CD14-positive monocyte (primary cell): Measurements from ENCODE around the gene STRA6. TPM values are rescaled to one million over a fixed set of nuclear protein-coding genes. Genes with fewer than 3 reads are reported as not detected.

Experiments used
- DNase-seq, 3 donors: peaks; one replicate each; pipeline ENCODE4 v3.0.0-alpha.2; 2011 to 2022
- H2AFZ ChIP-seq: 2 replicates; pipeline ENCODE4 v1.6.0; 2012; ENCODE audit warnings: mild to moderate bottlenecking, low read depth, low read length, inconsistent platforms; ENCODE audit not compliant: insufficient read depth, poor library complexity, severe bottlenecking
- H3K27ac ChIP-seq, 2 donors: 1 replicate in 1 of 2; 2 replicates in 1 of 2; pipeline ENCODE4 v1.5.1; 2012 to 2013; ENCODE audit warnings: low read length in 2 of 2, control low read depth in 1 of 2, inconsistent platforms in 1 of 2, low read depth in 1 of 2, mild to moderate bottlenecking in 1 of 2
- H3K27me3 ChIP-seq, 2 donors: one replicate each; pipeline versions ENCODE4 v1.6.0 to v1.6.1; 2011 to 2013; ENCODE audit warnings: low read length in 2 of 2; ENCODE audit not compliant: control insufficient read depth in 2 of 2, insufficient read depth in 2 of 2
- H3K36me3 ChIP-seq, 2 donors: replicated peaks in 1 of 2; 1 replicate in 1 of 2; 2 replicates in 1 of 2; pipeline versions ENCODE4 v1.5.1 to v1.6.1; 2012 to 2013; ENCODE audit warnings: low read length in 2 of 2, control low read depth in 1 of 2, inconsistent platforms in 1 of 2, mild to moderate bottlenecking in 1 of 2; ENCODE audit not compliant: insufficient read depth in 2 of 2, control insufficient read depth in 1 of 2
- H3K4me1 ChIP-seq, 2 donors: 1 replicate in 1 of 2; 2 replicates in 1 of 2; pipeline versions ENCODE4 v1.5.1 to v1.6.1; 2012 to 2013; ENCODE audit warnings: low read length in 2 of 2, control low read depth in 1 of 2, inconsistent platforms in 1 of 2, mild to moderate bottlenecking in 1 of 2, moderate library complexity in 1 of 2; ENCODE audit not compliant: insufficient read depth in 2 of 2, control insufficient read depth in 1 of 2
- H3K4me2 ChIP-seq: replicated peaks from 2 replicates; pipeline ENCODE3; 2012; ENCODE audit warnings: low read length, moderate library complexity, mild to moderate bottlenecking; ENCODE audit not compliant: poor library complexity, severe bottlenecking; ENCODE audit errors: extremely low read depth
- H3K4me3 ChIP-seq, 3 experiments: fragments of 200-600 bp in 1 of 3; sonication (generic) in 1 of 3; replicated peaks in 1 of 3; 1 replicate in 2 of 3; 2 replicates in 1 of 3; pipeline ENCODE4 v1.5.1; 2011 to 2013; ENCODE audit warnings: low read length in 3 of 3, mild to moderate bottlenecking in 3 of 3, control low read depth in 2 of 3, low read depth in 2 of 3, inconsistent platforms in 1 of 3, moderate library complexity in 1 of 3
- H3K79me2 ChIP-seq: 2 replicates; pipeline ENCODE4 v1.6.0; 2012; ENCODE audit warnings: mild to moderate bottlenecking, control low read depth, inconsistent platforms, low read length, moderate library complexity; ENCODE audit not compliant: insufficient read depth
- H3K9ac ChIP-seq: 2 replicates; pipeline ENCODE4 v1.6.0; 2017; ENCODE audit warnings: low read length, mild to moderate bottlenecking; ENCODE audit not compliant: insufficient read depth, poor library complexity, severe bottlenecking
- H3K9me3 ChIP-seq, 2 donors: replicated peaks in 1 of 2; 1 replicate in 1 of 2; 2 replicates in 1 of 2; pipeline versions ENCODE4 v1.5.1 to v1.6.1; 2012 to 2013; ENCODE audit warnings: low read length in 2 of 2, control low read depth in 1 of 2; ENCODE audit not compliant: control insufficient read depth in 1 of 2, insufficient read depth in 1 of 2
- H4K20me1 ChIP-seq: 2 replicates; pipeline ENCODE4 v1.6.0; 2012; ENCODE audit warnings: mild to moderate bottlenecking, low read length, control low read depth, moderate library complexity; ENCODE audit not compliant: insufficient read depth
- H3K27ac Mint-ChIP-seq, 7 donors: one replicate each; pipeline ENCODE4 v1.8.0; 2020; ENCODE audit warnings: mild to moderate bottlenecking in 7 of 7, mixed read lengths in 7 of 7, moderate library complexity in 6 of 7, inconsistent platforms in 2 of 7
- H3K27me3 Mint-ChIP-seq, 3 donors: one replicate each; pipeline ENCODE4 v1.8.0; 2021 to 2022; ENCODE audit warnings: low read depth in 3 of 3, mild to moderate bottlenecking in 3 of 3, mixed read lengths in 3 of 3, moderate library complexity in 3 of 3, inconsistent platforms in 1 of 3
- H3K36me3 Mint-ChIP-seq, 2 donors: one replicate each; pipeline ENCODE4 v1.8.0; 2020; ENCODE audit warnings: mixed read lengths in 2 of 2, inconsistent platforms in 1 of 2, mild to moderate bottlenecking in 1 of 2
- H3K4me1 Mint-ChIP-seq: one replicate; pipeline ENCODE4 v1.8.0; 2020; ENCODE audit warnings: mild to moderate bottlenecking, mixed read lengths
- H3K4me3 Mint-ChIP-seq, 2 donors: one replicate each; pipeline ENCODE4 v1.8.0; 2020; ENCODE audit warnings: mild to moderate bottlenecking in 2 of 2, mixed read lengths in 2 of 2, moderate library complexity in 1 of 2
- H3K9me3 Mint-ChIP-seq, 7 donors: one replicate each; pipeline ENCODE4 v1.8.0; 2020 to 2022; ENCODE audit warnings: mixed read lengths in 7 of 7, mild to moderate bottlenecking in 6 of 7, moderate library complexity in 6 of 7, inconsistent platforms in 2 of 7
- CTCF ChIP-seq: fragments of 200-600 bp; IDR thresholded peaks from one replicate; pipeline ENCODE4 v1.8.0; 2022; ENCODE audit warnings: antibody characterized with exemption, mild to moderate bottlenecking
- WGBS: methylation state at CpG from one replicate; pipeline ENCODE4 v1.1.5; 2013; ENCODE audit warnings: missing lambda C conversion rate; ENCODE audit not compliant: insufficient coverage; 5-methylcytosine and 5-hydroxymethylcytosine counted together
- intact Hi-C, 2 donors: fragments of 100-400 bp; cut with micrococcal nuclease; formaldehyde crosslinking; loops; one replicate each; pipeline versions ENCODE4 v1.15.0 to v1.15.1; 2023
- polyA plus RNA-seq, 3 donors: library from polyadenylated mRNA; depleted of rRNA in 1 of 3; unstranded in 2 of 3; stranded (reverse) in 1 of 3; fragments of 300-500 nt in 2 of 3; fragments of >200 nt in 1 of 3; fragmentation: Illumina TruSeq in 2 of 3; gene quantifications; 1 replicate in 2 of 3; 2 replicates in 1 of 3; pipeline ENCODE4 v1.2.3, GENCODE V29; 2012 to 2021

STRA6 gene
- polyA plus RNA-seq, 3 donors = not detected

GRCh38 chr15:74130849-74131627 is 71.5 kb downstream of the STRA6 start:
- Mint-ChIP-seq H3K4me3 (peak overlapping the region in 1 of 2 donors; percentile 87), H3K4me1 (peaks cover 23% of the 10 kb centered on the region), H3K36me3 (no peaks in the 10 kb centered on the region), H3K27me3 (peaks cover 91 to 98% (median 97%) of the 10 kb centered on the region in 3 donors), H3K27ac (no peak overlapping the region), H3K9me3 (peaks cover 0 to 30% (median 7%) of the 10 kb centered on the region in 7 donors)
- H3K27me3 ChIP-seq = peaks cover 42 to 92% of the 10 kb centered on the region in 2 donors
- no peak for TF ChIP-seq CTCF
- peaks cover 0 to 26% of the 10 kb centered on the region in 2 donors for H3K9me3 ChIP-seq
- no peaks in the 10 kb centered on the region for H3K36me3 ChIP-seq
- H3K79me2 ChIP-seq = no peaks in the 10 kb centered on the region
- WGBS = 11% methylated on average over 23 of the region's 28 CpGs
- DNase-seq = no peak
- intact Hi-C loops = no loop called here
- H3K4me1 ChIP-seq = peaks cover 10 to 12% of the 10 kb centered on the region in 2 donors
- H3K27ac ChIP-seq = no peak overlapping the region
- H4K20me1 ChIP-seq = no peaks in the 10 kb centered on the region
- no peak overlapping the region for H3K9ac ChIP-seq
- H3K4me3 ChIP-seq = no peak overlapping the region
- no peak overlapping the region for H3K4me2 ChIP-seq
- H2AFZ ChIP-seq = no peak overlapping the region

GRCh38 chr15:74130155-74130848 is 72.3 kb downstream of the STRA6 start, which contains the start of gene ISLR2:
ISLR2 (plus strand) TSS chr15:74130586; CDS start chr15:74132755, 2,169 bp downstream.
- Mint-ChIP-seq H3K27ac (no peak within 1 kb of the TSS), H3K36me3 (no peaks in the 10 kb centered on the region), H3K4me1 (peaks cover 20% of the 10 kb centered on the region), H3K4me3 (peak within 1 kb of the TSS in 1 of 2 donors; percentile 87), H3K9me3 (peaks cover 0 to 25% (median 2%) of the 10 kb centered on the region in 7 donors), H3K27me3 (peaks cover 85 to 96% (median 93%) of the 10 kb centered on the region in 3 donors)
- Histone ChIP-seq H3K4me2 (no peak within 1 kb of the TSS), H3K27ac (no peak within 1 kb of the TSS), H3K9me3 (peaks cover 0 to 26% of the 10 kb centered on the region in 2 donors), H3K79me2 (no peaks in the 10 kb centered on the region), H3K9ac (no peak within 1 kb of the TSS), H3K4me3 (no peak within 1 kb of the TSS), H3K36me3 (no peaks in the 10 kb centered on the region), H3K27me3 (peaks cover 38 to 91% of the 10 kb centered on the region in 2 donors), H2AFZ (no peak within 1 kb of the TSS), H3K4me1 (peaks cover 7 to 8% of the 10 kb centered on the region in 2 donors), H4K20me1 (no peaks in the 10 kb centered on the region)
- no peak for TF ChIP-seq CTCF
- WGBS = 2% methylated on average over 32 of the region's 53 CpGs
- intact Hi-C loops = no loop called here
- no peak for DNase-seq
